Brain microvascular endothelial cell (primary cell): Measurements from ENCODE around the gene C6orf136.

Experiments used
- DNase-seq: peaks from one replicate; pipeline ENCODE4 v3.0.0-alpha.2; 2020
- H3K27ac ChIP-seq: fragments of 250-450 bp; sonication (Bioruptor Pico); 2 replicates; pipeline ENCODE4 v1.5.1; 2020; ENCODE audit warnings: mild to moderate bottlenecking, moderate library complexity
- H3K27me3 ChIP-seq: fragments of 250-450 bp; sonication (Bioruptor Pico); replicated peaks from 2 replicates; pipeline ENCODE4 v1.5.1; 2020; ENCODE audit warnings: mild to moderate bottlenecking
- H3K36me3 ChIP-seq: fragments of 250-450 bp; sonication (Bioruptor Pico); replicated peaks from 2 replicates; pipeline ENCODE4 v1.5.1; 2020; ENCODE audit warnings: mild to moderate bottlenecking
- H3K4me3 ChIP-seq: 2 replicates; pipeline ENCODE4 v1.5.1; 2011; ENCODE audit warnings: low read depth, mild to moderate bottlenecking, control low read depth, low read length, moderate library complexity
- in situ Hi-C: cut with HindIII; loops from 2 replicates; pipeline ENCODE4 v1.10.0; 2017; ENCODE audit warnings: low sequenced_read_pairs, low pct_ligation_motif_present
- TF ChIP-seq, protein P1 (sequence below): IDR thresholded peaks from 2 replicates; pipeline ENCODE4 v1.5.1; 2011; ENCODE audit warnings: low read depth, mild to moderate bottlenecking, moderate library complexity, low read length, control low read depth, inconsistent platforms; ENCODE audit errors: missing control alignments

C6orf136 gene

DNA sequence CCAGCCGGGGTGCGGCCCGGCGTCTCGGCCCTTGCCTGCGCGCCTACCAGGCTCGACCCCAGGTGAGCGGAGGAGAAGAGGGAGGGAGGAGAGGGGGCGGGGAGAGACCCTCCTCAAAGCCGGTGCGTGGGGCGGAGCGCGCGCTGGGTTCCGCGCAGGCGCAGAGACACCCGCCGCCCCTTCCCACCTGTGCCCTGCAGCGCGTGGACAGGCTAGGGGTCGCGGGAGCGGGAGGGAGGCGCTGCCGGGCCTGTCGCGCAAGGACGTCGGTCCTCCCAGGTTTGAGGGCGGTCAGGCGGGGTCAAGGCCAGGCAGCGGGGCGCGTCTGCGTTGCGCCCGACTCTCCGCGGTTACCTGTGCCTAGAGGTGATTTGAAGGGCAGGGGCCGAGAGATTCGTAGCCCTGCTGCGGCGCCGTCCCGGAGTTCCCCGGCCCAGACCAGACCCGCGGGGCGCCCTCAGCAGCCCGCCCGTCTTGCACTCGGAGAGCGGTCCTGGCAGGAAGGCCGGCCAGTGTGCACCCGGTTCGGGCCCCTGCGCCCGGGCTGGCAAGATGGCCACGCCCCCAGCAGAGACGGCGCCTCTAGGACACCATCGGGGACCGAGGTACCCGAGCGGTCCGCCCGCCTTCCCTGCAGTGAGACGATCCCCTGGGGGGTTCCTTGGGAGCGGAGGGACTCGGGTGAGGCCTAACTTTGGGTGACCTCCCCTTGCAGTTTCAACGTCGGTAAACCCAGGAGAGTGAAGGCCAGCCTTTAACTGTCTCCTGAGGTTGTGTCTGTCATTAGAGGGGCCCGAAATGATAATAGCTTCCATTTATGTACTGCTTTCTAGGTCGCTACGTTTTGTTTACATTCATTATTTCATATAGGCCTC, 546 bp downstream of the C6orf136 start:
- DNase-seq: peak; percentile 37
- H3K4me3 ChIP-seq: peak overlapping the region; percentile 86
- in situ Hi-C loops: no loop called here
- H3K27ac ChIP-seq: peak overlapping the region; percentile 40
- no peaks in the 10 kb centered on the region for H3K27me3 ChIP-seq
- TF ChIP-seq, protein P1, sequence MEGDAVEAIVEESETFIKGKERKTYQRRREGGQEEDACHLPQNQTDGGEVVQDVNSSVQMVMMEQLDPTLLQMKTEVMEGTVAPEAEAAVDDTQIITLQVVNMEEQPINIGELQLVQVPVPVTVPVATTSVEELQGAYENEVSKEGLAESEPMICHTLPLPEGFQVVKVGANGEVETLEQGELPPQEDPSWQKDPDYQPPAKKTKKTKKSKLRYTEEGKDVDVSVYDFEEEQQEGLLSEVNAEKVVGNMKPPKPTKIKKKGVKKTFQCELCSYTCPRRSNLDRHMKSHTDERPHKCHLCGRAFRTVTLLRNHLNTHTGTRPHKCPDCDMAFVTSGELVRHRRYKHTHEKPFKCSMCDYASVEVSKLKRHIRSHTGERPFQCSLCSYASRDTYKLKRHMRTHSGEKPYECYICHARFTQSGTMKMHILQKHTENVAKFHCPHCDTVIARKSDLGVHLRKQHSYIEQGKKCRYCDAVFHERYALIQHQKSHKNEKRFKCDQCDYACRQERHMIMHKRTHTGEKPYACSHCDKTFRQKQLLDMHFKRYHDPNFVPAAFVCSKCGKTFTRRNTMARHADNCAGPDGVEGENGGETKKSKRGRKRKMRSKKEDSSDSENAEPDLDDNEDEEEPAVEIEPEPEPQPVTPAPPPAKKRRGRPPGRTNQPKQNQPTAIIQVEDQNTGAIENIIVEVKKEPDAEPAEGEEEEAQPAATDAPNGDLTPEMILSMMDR: no peak
- peaks cover 13% of the 10 kb centered on the region for H3K36me3 ChIP-seq

GRCh38 chr6:30651143-30651542, 4.2 kb downstream of the C6orf136 start:
- TF ChIP-seq, protein P1: no peak
- H3K36me3 ChIP-seq: peaks cover 47% of the 10 kb centered on the region
- in situ Hi-C loops: no loop called here
- H3K27ac ChIP-seq: no peak overlapping the region
- H3K27me3 ChIP-seq: no peaks in the 10 kb centered on the region
- no peak overlapping the region for H3K4me3 ChIP-seq
- no peak for DNase-seq

GRCh38 chr6:30654798-30655742, 8.1 kb downstream of the C6orf136 start:
- no peaks in the 10 kb centered on the region for H3K27me3 ChIP-seq
- in situ Hi-C loops: no loop called here
- H3K4me3 ChIP-seq: no peak overlapping the region
- DNase-seq: no peak
- H3K36me3 ChIP-seq: peaks cover 81% of the 10 kb centered on the region
- no peak overlapping the region for H3K27ac ChIP-seq
- TF ChIP-seq, protein P1: no peak

GRCh38 chr6:30655743-30656094, 8.8 kb downstream of the C6orf136 start:
- TF ChIP-seq, protein P1: no peak
- H3K27ac ChIP-seq: no peak overlapping the region
- no peak for DNase-seq
- H3K36me3 ChIP-seq: peaks cover 88% of the 10 kb centered on the region
- no peaks in the 10 kb centered on the region for H3K27me3 ChIP-seq
- in situ Hi-C loops: no loop called here
- H3K4me3 ChIP-seq: no peak overlapping the region

DNA sequence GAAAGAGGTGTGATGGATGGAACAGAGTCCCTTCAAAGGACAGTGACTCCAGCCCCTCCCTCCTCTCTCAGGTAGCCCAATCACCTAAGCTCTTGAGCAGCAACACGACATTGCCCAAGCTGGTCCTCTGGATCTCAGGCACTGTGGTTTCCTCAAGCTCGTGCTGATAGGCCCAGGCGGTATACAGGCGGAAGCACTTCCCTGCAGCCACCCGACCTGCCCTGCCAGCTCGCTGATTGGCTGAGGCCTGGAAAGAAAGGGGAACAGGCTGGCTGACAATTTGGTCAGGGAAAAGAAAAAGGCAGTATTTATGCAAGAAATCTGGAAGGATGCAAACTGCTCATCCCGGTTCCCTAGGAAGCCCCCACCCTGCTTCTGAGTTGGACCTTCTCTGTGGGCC, 9.6 kb downstream of the C6orf136 start:
- H3K27ac ChIP-seq: no peak overlapping the region
- H3K27me3 ChIP-seq: no peaks in the 10 kb centered on the region
- no peak overlapping the region for H3K4me3 ChIP-seq
- TF ChIP-seq, protein P1: no peak
- in situ Hi-C loops: no loop called here
- no peak for DNase-seq
- H3K36me3 ChIP-seq: peaks cover 94% of the 10 kb centered on the region
